ENCODE measurements around the gene SRR. TPM values are rescaled to one million over a fixed set of nuclear protein-coding genes. Genes with fewer than 3 reads are reported as not detected.
"Not testable (repeated sequence)": the region's sequence is repeated elsewhere in the genome, so short reads cannot be mapped to it uniquely, and the experiment has no call there.

Gene SRR
- total RNA-seq, 1 donor from 2014 or later: 19.7 TPM

- DNase-seq (ENCODE audit: extremely low read depth, low read depth, low spot score): no peak
Measured at GRCh38 chr17:2289878-2290478, 13.8 kb upstream of the SRR start.

GRCh38 chr17:2292100-2292499 lies 11.7 kb upstream of the SRR start:
- DNase-seq (ENCODE audit: extremely low read depth, low read depth, low spot score): no peak

GRCh38 chr17:2295575-2295974 lies 8.2 kb upstream of the SRR start:
- DNase-seq (ENCODE audit: extremely low read depth, low read depth, low spot score): no peak

- DNase-seq (ENCODE audit: extremely low read depth, low read depth, low spot score): no peak
Measured at GRCh38 chr17:2297023-2297422, 6.7 kb upstream of the SRR start.

GRCh38 chr17:2299136-2299535 lies 4.6 kb upstream of the SRR start:
- no peak for DNase-seq (ENCODE audit: extremely low read depth, low read depth, low spot score)

- DNase-seq (ENCODE audit: extremely low read depth, low read depth, low spot score): no peak
Measured at GRCh38 chr17:2299756-2300155, 4.0 kb upstream of the SRR start.

GRCh38 chr17:2302778-2303203 lies 959 bp upstream of the SRR start:
- DNase-seq (ENCODE audit: extremely low read depth, low read depth, low spot score): no peak

GRCh38 chr17:2304931-2305330 lies 1.2 kb downstream of the SRR start:
- no peak for DNase-seq (ENCODE audit: extremely low read depth, low read depth, low spot score)

- no peak for DNase-seq (ENCODE audit: extremely low read depth, low read depth, low spot score)
Measured at GRCh38 chr17:2309338-2310154, 5.8 kb downstream of the SRR start.

- DNase-seq (ENCODE audit: extremely low read depth, low read depth, low spot score): no peak
Measured at GRCh38 chr17:2312736-2313135, 9.0 kb downstream of the SRR start.

- not testable (repeated sequence) for DNase-seq (ENCODE audit: extremely low read depth, low read depth, low spot score)
Measured at GRCh38 chr17:2316916-2317205, 13.1 kb downstream of the SRR start.

- no peak for DNase-seq (ENCODE audit: extremely low read depth, low read depth, low spot score)
Measured at GRCh38 chr17:2317796-2318195, 14.0 kb downstream of the SRR start.

GRCh38 chr17:2319051-2319450 lies 15.3 kb downstream of the SRR start:
- no peak for DNase-seq (ENCODE audit: extremely low read depth, low read depth, low spot score)

- no peak for DNase-seq (ENCODE audit: extremely low read depth, low read depth, low spot score)
Measured at GRCh38 chr17:2321399-2321798, 17.6 kb downstream of the SRR start.

- no peak for DNase-seq (ENCODE audit: extremely low read depth, low read depth, low spot score)
Measured at GRCh38 chr17:2323629-2324314, 20.0 kb downstream of the SRR start.

- no peak for DNase-seq (ENCODE audit: extremely low read depth, low read depth, low spot score)
Measured at GRCh38 chr17:2331303-2331702, 27.6 kb downstream of the SRR start.

GRCh38 chr17:2335726-2336214 lies 32.0 kb downstream of the SRR start:
- no peak for DNase-seq (ENCODE audit: extremely low read depth, low read depth, low spot score)

GRCh38 chr17:2336215-2336851 lies 32.6 kb downstream of the SRR start, which contains the start of gene TSR1:
TSR1 (minus strand) TSS chr17:2336457; CDS start chr17:2336427, 30 bp downstream.
- DNase-seq (ENCODE audit: extremely low read depth, low read depth, low spot score): no peak

GRCh38 chr17:2336852-2337543 lies 33.2 kb downstream of the SRR start, which contains the start of gene SGSM2:
SGSM2 (plus strand) TSS chr17:2337501; CDS start chr17:2337689, 188 bp downstream.
- DNase-seq (ENCODE audit: extremely low read depth, low read depth, low spot score): no peak

- DNase-seq (ENCODE audit: extremely low read depth, low read depth, low spot score): no peak
Measured at GRCh38 chr17:2337544-2338314, 34.0 kb downstream of the SRR start.
